ENCODE measurements around the gene TAAR1. TPM values are rescaled to one million over a fixed set of nuclear protein-coding genes. Genes with fewer than 3 reads are reported as not detected.
"Not testable (repeated sequence)": the region's sequence is repeated elsewhere in the genome, so short reads cannot be mapped to it uniquely, and the experiment has no call there.

Gene TAAR1
- total and polyA plus RNA-seq, 2 experiments from 2014 or later: not detected

DNA sequence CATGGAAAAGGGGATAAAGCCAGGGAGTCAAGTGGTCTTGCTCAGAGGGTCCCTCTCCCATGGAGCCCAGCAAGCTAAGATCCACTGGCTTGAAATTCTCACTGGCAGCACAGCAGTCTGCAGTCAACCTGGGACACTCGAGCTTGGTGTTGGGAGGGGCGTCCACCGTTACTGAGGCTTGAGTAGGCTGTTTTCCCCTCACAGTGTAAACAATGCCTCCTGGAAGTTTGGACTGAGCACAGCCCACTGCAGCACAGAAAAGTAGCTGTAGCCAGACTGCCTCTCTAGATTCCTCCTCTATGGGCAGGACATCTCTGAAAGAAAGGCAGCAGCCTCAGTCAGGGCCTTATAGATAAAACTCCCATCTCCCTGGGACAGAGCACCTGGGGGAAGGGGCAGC lies 23.7 kb downstream of the TAAR1 start:
- not testable (repeated sequence) for H3K27me3 ChIP-seq; H3K4me3 ChIP-seq; H3K4me1 ChIP-seq (ENCODE audit: low read depth); H3K36me3 ChIP-seq; H3K9me3 ChIP-seq (ENCODE audit: low read depth); H3K27ac ChIP-seq; DNase-seq (ENCODE audit: low read depth in 1 of 2, low spot score in 1 of 2)

DNA sequence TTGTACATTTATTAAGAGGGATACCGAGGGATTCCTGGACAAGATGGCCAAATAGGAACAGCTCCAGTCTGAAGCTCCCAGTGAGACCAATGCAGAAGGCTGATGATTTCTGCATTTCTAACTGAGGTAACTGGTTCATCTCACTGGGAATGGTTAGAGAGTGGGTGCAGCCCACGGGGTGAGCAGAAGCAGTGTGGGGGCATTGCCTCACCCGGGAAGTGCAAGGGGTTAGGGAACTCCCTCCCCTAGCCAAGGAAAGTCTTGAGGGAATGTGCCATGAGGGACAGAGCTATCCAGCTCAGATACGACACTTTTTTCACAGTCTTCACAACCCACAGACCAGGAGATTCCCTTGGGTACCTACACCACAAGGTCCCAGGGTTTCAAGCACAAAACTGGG lies 24.2 kb downstream of the TAAR1 start:
- Histone ChIP-seq H3K36me3 (no peaks in the 10 kb centered on the region), H3K27ac (no peak overlapping the region), H3K27me3 (no peaks in the 10 kb centered on the region), H3K4me3 (no peak overlapping the region), H3K4me1 (ENCODE audit: low read depth) (no peaks in the 10 kb centered on the region), H3K9me3 (ENCODE audit: low read depth) (no peaks in the 10 kb centered on the region)
- no peak for TF ChIP-seq CTCF (IDR thresholded peaks at IDR 0.05; ENCODE audit: low read depth, low read length)
- no peak for DNase-seq (ENCODE audit: low read depth in 1 of 2, low spot score in 1 of 2)

DNA sequence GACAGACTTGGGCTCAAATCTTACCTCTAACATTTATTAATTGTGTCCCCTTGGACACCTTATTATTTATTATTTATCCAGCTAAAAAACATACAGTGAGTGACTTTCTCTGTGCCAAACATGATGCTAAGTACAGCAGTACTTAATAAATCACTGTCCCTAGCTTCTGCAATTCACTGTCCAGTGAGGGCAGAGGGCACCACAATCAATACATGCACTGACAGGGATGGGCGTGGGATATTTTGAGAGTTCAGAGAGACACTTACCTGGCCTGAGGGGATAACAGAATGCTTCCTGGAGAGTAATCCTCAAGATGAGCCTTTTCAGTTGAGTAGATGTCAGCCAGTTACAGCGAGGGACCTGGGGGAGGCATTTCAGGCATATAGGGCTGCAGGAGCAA lies 25.6 kb downstream of the TAAR1 start:
- Histone ChIP-seq H3K27me3 (no peaks in the 10 kb centered on the region), H3K36me3 (no peaks in the 10 kb centered on the region), H3K4me1 (ENCODE audit: low read depth) (no peaks in the 10 kb centered on the region), H3K4me3 (no peak overlapping the region), H3K9me3 (ENCODE audit: low read depth) (no peaks in the 10 kb centered on the region), H3K27ac (no peak overlapping the region)
- no peak for TF ChIP-seq CTCF (IDR thresholded peaks at IDR 0.05; ENCODE audit: low read depth, low read length)
- no peak for DNase-seq (ENCODE audit: low read depth in 1 of 2, low spot score in 1 of 2)

GRCh38 chr6:132624175-132624574 lies 34.8 kb downstream of the TAAR1 start, which contains the start of gene TAAR2:
TSS of gene TAAR2 (minus strand) at chr6:132624275. CDS start at chr6:132624275, 0 bp downstream.
- TF ChIP-seq CTCF (IDR thresholded peaks at IDR 0.05; ENCODE audit: low read depth, low read length): no peak
- Histone ChIP-seq H3K4me1 (ENCODE audit: low read depth) (no peaks in the 10 kb centered on the region), H3K4me3 (no peak within 1 kb of the TSS), H3K36me3 (no peaks in the 10 kb centered on the region), H3K9me3 (ENCODE audit: low read depth) (no peaks in the 10 kb centered on the region), H3K27me3 (no peaks in the 10 kb centered on the region), H3K27ac (no peak within 1 kb of the TSS)
- DNase-seq (ENCODE audit: low read depth in 1 of 2, low spot score in 1 of 2): no peak

- Histone ChIP-seq H3K27ac (no peak overlapping the region), H3K4me3 (no peak overlapping the region), H3K4me1 (ENCODE audit: low read depth) (no peaks in the 10 kb centered on the region), H3K36me3 (no peaks in the 10 kb centered on the region), H3K9me3 (ENCODE audit: low read depth) (no peaks in the 10 kb centered on the region), H3K27me3 (no peaks in the 10 kb centered on the region)
- DNase-seq (ENCODE audit: low read depth in 1 of 2, low spot score in 1 of 2): no peak
- TF ChIP-seq CTCF (IDR thresholded peaks at IDR 0.05; ENCODE audit: low read depth, low read length): no peak
Observed at GRCh38 chr6:132623106-132623845, 35.7 kb downstream of the TAAR1 start.

DNA sequence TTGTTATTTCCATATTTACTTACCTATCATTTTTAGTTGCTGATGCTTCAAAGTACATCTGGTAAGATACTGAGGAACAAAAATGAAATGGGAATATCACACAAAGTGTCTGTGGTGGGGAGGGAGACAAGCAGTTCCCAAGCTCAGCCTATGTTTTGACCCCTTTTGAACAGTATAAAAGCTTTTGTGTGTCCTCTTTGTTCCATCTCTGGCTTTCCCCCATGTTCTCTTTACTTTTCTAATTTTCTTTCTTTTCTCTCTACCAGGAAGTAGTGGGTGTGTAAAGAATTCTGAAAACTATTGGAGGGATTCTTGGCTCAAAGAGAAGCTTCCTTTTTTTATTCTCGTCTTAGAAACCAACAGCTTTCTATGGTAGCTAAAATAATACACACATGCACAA lies 42.3 kb downstream of the TAAR1 start:
- no peak overlapping the region for H3K4me3 ChIP-seq
- TF ChIP-seq CTCF (IDR thresholded peaks at IDR 0.05; ENCODE audit: low read depth, low read length): no peak
- H3K27ac ChIP-seq: no peak overlapping the region
- H3K36me3 ChIP-seq: no peaks in the 10 kb centered on the region
- no peaks in the 10 kb centered on the region for H3K9me3 ChIP-seq (ENCODE audit: low read depth)
- no peak for DNase-seq (ENCODE audit: low read depth in 1 of 2, low spot score in 1 of 2)
- no peaks in the 10 kb centered on the region for H3K27me3 ChIP-seq
- no peaks in the 10 kb centered on the region for H3K4me1 ChIP-seq (ENCODE audit: low read depth)
